RWPE1 (cell line): ENCODE data around the gene INHA.

ENCODE experiments used
- CTCF ChIA-PET: fragments of 350-600 bp; sonication (Branson Sonifier 250); formaldehyde crosslinking; extraction: SDS; loops from one replicate; lab custom pipeline; 2021; lab: Yijun Ruan, JAX
- POLR2A ChIA-PET: fragments of 400-600 bp; formaldehyde crosslinking; extraction: SDS; loops from one replicate; lab custom pipeline; 2020; ENCODE audit warnings: antibody characterized with exemption; ENCODE audit not compliant: low non-redundant PET; lab: Yijun Ruan, JAX
- DNase-seq: peaks from one replicate; pipeline ENCODE4 v3.0.0; 2012; ENCODE audit warnings: low spot score
- H3K27ac ChIP-seq: fragments of 450-650 bp; 2 replicates; pipeline ENCODE4 v1.5.1; 2017
- CTCF ChIP-seq: fragments of 450-650 bp; conservative IDR thresholded peaks from 2 replicates; pipeline ENCODE4 v1.5.1; 2017; ENCODE audit warnings: low read depth, mild to moderate bottlenecking

INHA gene

DNA sequence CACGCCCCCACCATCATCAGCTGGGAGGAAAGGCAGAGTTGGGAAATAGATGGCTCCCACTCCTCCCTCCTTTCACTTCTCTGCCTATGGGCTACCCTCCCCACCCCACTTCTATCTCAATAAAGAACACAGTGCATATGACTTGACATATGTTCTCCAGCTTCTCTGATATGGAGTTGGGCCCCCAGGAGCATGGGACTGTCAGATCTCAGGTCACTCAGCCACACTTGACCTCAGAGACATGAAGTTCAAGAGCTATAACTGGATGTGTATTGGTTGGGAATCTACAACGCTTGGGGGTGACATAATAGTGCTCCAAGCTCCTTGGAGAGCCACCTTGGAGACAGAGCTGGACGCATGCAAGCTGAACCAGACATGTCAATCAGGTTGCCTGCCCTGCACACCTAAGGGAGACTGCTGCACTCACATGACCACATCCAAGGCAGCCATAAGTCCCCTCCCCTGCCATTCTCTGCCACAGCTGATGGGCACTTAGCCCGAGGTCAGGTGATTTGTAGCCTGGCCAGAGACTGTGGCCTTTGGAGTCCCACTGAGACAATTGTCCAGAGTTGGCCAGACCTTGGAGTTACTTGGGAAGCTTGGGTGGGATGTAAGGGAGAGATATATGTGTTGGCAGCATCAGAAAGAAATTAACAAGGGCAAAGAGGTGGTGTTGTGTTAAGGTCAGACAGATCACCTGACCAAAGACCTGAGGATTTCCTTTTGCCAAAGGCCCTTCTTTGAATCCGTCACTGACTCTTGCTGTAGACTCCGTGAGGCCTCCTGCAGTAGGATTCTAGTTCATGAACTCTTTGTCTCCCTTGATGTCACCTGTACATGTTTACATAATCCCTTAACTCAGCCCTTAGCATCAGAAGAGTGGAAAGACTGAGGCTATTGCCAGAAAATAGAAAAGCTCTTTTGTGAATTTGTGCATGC, 3.7 kb downstream of the INHA start:
- no peak overlapping the region for H3K27ac ChIP-seq
- ChIA-PET CTCF (interaction anchor here (0.9 kb wide), 1 partner anchor 15 kb away, joined by 8 read pairs; no protein-coding TSS in a partner anchor), POLR2A (no interaction called here)
- no peak for DNase-seq
- no peak for TF ChIP-seq CTCF

GRCh38 chr2:219576505-219577388, 4.6 kb downstream of the INHA start:
- ChIA-PET POLR2A (no interaction called here), CTCF (interaction anchor here (0.6 to 0.9 kb wide), 3 partner anchors 16 to 357 kb away, joined by 3 to 8 read pairs (median 3); no protein-coding TSS in a partner anchor)
- H3K27ac ChIP-seq, result no peak overlapping the region

DNA sequence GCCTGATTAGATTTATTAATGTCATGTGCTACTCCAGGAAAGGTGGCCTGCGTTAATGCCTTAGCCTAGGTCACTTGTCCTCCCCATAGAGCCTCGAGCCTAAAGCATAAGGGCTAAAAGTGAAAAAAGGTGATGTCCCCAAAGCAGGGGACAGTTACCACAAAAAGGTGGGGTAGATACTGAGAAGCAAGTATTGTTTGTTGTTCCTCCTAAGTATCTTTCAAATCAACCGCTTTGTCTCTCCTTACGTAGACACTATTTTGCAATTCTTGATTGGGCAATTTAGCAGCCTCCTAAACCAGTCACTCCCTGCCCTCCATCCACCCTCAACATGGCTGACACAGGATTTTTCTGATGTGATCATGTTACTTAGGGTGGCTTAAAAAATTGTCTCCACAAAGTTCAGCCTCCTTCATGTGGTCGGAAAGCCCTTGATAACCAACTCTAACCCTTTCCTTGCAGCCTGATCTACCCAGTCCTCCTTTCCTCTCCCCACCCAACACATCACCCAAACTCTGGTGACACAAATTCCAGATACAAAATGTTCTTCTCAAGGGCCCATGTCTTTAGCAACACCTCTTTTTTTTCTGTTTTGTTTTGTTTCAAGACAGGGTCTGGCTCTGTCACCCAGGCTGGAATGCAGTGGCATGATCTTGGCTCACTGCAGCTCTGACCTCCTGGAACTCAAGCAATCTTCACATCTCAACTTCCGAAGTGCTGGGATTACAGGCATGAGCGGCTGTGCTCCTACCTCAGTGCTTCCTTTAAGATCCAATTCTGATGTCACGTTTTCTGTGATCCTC, 6.9 kb downstream of the INHA start:
- ChIA-PET CTCF (no interaction called here), POLR2A (no interaction called here)
- TF ChIP-seq CTCF, result no peak
- H3K27ac ChIP-seq, result no peak overlapping the region
- no peak for DNase-seq

More at GRCh38 chr2:219576505-219577388, 4.6 kb downstream of the INHA start:
- DNase-seq, result no peak
- no peak for TF ChIP-seq CTCF

DNA sequence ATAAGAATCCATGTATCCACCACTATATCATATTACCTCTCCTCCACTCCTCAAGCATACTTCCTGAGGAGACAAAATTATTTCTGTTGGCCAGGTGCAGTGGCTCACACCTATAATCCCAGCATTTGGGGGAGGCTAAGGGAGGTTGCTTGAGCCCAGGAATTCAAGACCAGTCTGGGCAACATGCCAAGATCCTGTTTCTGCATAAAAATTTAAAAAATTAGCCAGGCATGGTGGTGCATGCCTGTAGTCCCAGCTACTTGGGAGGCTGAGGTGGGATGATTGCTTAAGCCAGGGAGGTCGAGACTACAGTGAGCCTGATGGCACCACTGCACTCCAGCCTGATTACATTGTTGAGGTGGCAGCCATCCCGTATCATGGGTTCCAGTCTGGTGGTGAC, 9.2 kb downstream of the INHA start:
- DNase-seq, result no peak
- TF ChIP-seq CTCF, result no peak
- POLR2A ChIA-PET, result no interaction called here
- H3K27ac ChIP-seq, result no peak overlapping the region
- CTCF ChIA-PET, result interaction anchor here (0.8 kb wide), 1 partner anchor 40 kb away, joined by 3 read pairs; no protein-coding TSS in a partner anchor

GRCh38 chr2:219591091-219591490, 19.0 kb downstream of the INHA start:
- no peak overlapping the region for H3K27ac ChIP-seq
- TF ChIP-seq CTCF, result no peak
- DNase-seq, result no peak
- ChIA-PET CTCF (no interaction called here), POLR2A (no interaction called here)
